Endothelial cell of umbilical vein (primary cell): Measurements from ENCODE around the gene STAU1. TPM values are rescaled to one million over a fixed set of nuclear protein-coding genes. Genes with fewer than 3 reads are reported as not detected.

Experiments used
- BruUV-seq: library from RNA; stranded (reverse); fragments of 400-500 nt; replicated peaks from 2 replicates; lab custom pipeline; 2021; lab: Mats Ljungman, UMichigan
- CTCF ChIA-PET: fragments of 300-600, 350-600 bp; sonication (Branson Sonifier 250); formaldehyde crosslinking; loops from one replicate; lab custom pipeline; 2021; ENCODE audit warnings: antibody characterized with exemption, inconsistent platforms; lab: Charles Lee
- POLR2A ChIA-PET: fragments of 300-600, 350-600 bp; sonication (Branson Sonifier 250); formaldehyde crosslinking; loops from one replicate; lab custom pipeline; 2021; ENCODE audit warnings: antibody characterized with exemption, inconsistent platforms; lab: Charles Lee
- DNase-seq: peaks from one replicate; pipeline ENCODE4 v3.0.0-alpha.2; 2011; ENCODE audit warnings: low read depth, low spot score
- FAIRE-seq: peaks from 2 replicates; lab custom pipeline; 2011; peaks lifted over from hg19 to GRCh38; lab: Jason Lieb, UNC
- H2AFZ ChIP-seq: 2 replicates; pipeline ENCODE4 v1.6.0; 2012; ENCODE audit warnings: low read depth, low read length, control low read depth, inconsistent platforms
- H3K27ac ChIP-seq: 2 replicates; pipeline ENCODE4 v1.5.1; 2011; ENCODE audit warnings: low read depth, mild to moderate bottlenecking, control low read depth, low read length, moderate library complexity; ENCODE audit not compliant: insufficient read depth
- H3K27me3 ChIP-seq, 2 experiments: 2 replicates each; pipeline versions ENCODE4 v1.6.0 to v1.6.1; 2011; ENCODE audit warnings: low read length in 2 of 2, mixed read lengths in 1 of 2; ENCODE audit not compliant: control insufficient read depth in 2 of 2, insufficient read depth in 2 of 2
- H3K36me3 ChIP-seq, 2 experiments: 2 replicates in 1 of 2; 3 replicates in 1 of 2; pipeline ENCODE4 v1.5.1; 2011; ENCODE audit warnings: low read length in 2 of 2, mild to moderate bottlenecking in 1 of 2, moderate library complexity in 1 of 2; ENCODE audit not compliant: control insufficient read depth in 2 of 2, insufficient read depth in 2 of 2; ENCODE audit errors: extremely low read depth in 1 of 2
- H3K4me1 ChIP-seq: 3 replicates; pipeline ENCODE4 v1.5.1; 2011; ENCODE audit warnings: mild to moderate bottlenecking, low read length; ENCODE audit not compliant: control insufficient read depth, insufficient read depth; ENCODE audit errors: extremely low read depth
- H3K4me2 ChIP-seq: 2 replicates; pipeline ENCODE4 v1.6.1; 2011; ENCODE audit warnings: low read length, control low read depth, mixed read lengths; ENCODE audit not compliant: insufficient read depth
- H3K4me3 ChIP-seq, 3 experiments: fragments of 200-600 bp in 1 of 3; sonication (generic), shearing (Covaris generic) in 1 of 3; replicated peaks in 1 of 3; 2 replicates each; pipeline ENCODE4 v1.5.1; 2011 to 2016; ENCODE audit warnings: control low read depth in 3 of 3, low read length in 3 of 3, mild to moderate bottlenecking in 2 of 3, inconsistent platforms in 1 of 3, low read depth in 1 of 3, moderate library complexity in 1 of 3; ENCODE audit not compliant: insufficient read depth in 1 of 3
- H3K79me2 ChIP-seq: 2 replicates; pipeline ENCODE4 v1.6.0; 2012; ENCODE audit warnings: low read length, inconsistent platforms; ENCODE audit not compliant: control insufficient read depth, insufficient read depth
- H3K9ac ChIP-seq: replicated peaks from 2 replicates; pipeline ENCODE3; 2011; ENCODE audit warnings: low read length, control low read depth; ENCODE audit not compliant: insufficient read depth; ENCODE audit errors: extremely low read depth
- H3K9me1 ChIP-seq: replicated peaks from 3 replicates; pipeline ENCODE4 v1.6.0; 2011; ENCODE audit warnings: mild to moderate bottlenecking, low read length; ENCODE audit not compliant: control insufficient read depth, insufficient read depth; ENCODE audit errors: extremely low read depth
- H3K9me3 ChIP-seq: replicated peaks from 2 replicates; pipeline ENCODE4 v1.5.1; 2012; ENCODE audit warnings: low read length, inconsistent platforms; ENCODE audit not compliant: control insufficient read depth, insufficient read depth
- H4K20me1 ChIP-seq: replicated peaks from 2 replicates; pipeline ENCODE3; 2011; ENCODE audit warnings: mild to moderate bottlenecking, low read length; ENCODE audit not compliant: control insufficient read depth, insufficient read depth; ENCODE audit errors: extremely low read depth
- EZH2 ChIP-seq: IDR thresholded peaks from 2 replicates; pipeline ENCODE4 v1.6.1; 2012; ENCODE audit warnings: borderline replicate concordance, low read depth, mild to moderate bottlenecking, moderate library complexity, low read length, inconsistent platforms; ENCODE audit not compliant: severe bottlenecking
- FOS ChIP-seq: IDR thresholded peaks from 2 replicates; pipeline ENCODE4 v1.6.1; 2011; ENCODE audit warnings: mild to moderate bottlenecking, low read length, moderate library complexity, borderline replicate concordance; ENCODE audit not compliant: insufficient read depth
- GATA2 ChIP-seq: IDR thresholded peaks from 2 replicates; pipeline ENCODE4 v1.7.0; 2011; ENCODE audit warnings: low read depth, mild to moderate bottlenecking, moderate library complexity, mixed read lengths, low read length; ENCODE audit not compliant: insufficient read length, insufficient read depth
- JUN ChIP-seq: IDR thresholded peaks from 2 replicates; pipeline ENCODE4 v1.6.1; 2011; ENCODE audit warnings: borderline replicate concordance, low read depth; ENCODE audit not compliant: insufficient read length, insufficient read depth
- MYC ChIP-seq: IDR thresholded peaks from one replicate; pipeline ENCODE4 v1.6.1; 2011; ENCODE audit warnings: mild to moderate bottlenecking, low read depth, low read length
- POLR2A ChIP-seq: IDR thresholded peaks from 2 replicates; pipeline ENCODE4 v1.6.1; 2012; ENCODE audit warnings: low read depth, mild to moderate bottlenecking, control low read depth, low read length
- POLR2AphosphoS5 ChIP-seq: IDR thresholded peaks from 2 replicates; pipeline ENCODE4 v1.6.1; 2012; ENCODE audit warnings: low read depth, mild to moderate bottlenecking, control low read depth, low read length, moderate library complexity; ENCODE audit not compliant: insufficient read depth
- dilution Hi-C: fragments of 300-500 bp; cut with MboI; formaldehyde crosslinking; loops from one replicate; pipeline ENCODE4 v1.15.0; 2019; ENCODE audit warnings: low sequenced_read_pairs; ENCODE audit not compliant: extremely low pct_ligation_motif_present
- intact Hi-C: fragments of 100-400 bp; cut with micrococcal nuclease; formaldehyde crosslinking; loops from one replicate; pipeline ENCODE4 v1.10.0; 2022
- polyA plus RNA-seq, 4 experiments: library from polyadenylated mRNA; depleted of rRNA in 3 of 4; stranded (reverse) in 3 of 4; unstranded in 1 of 4; fragments of >200 nt; gene quantifications; 2 replicates each; pipeline versions ENCODE4 v1.2.1 to v1.2.3, GENCODE V29; 2011 to 2012; ENCODE audit warnings: missing spikeins in 1 of 4
- total RNA-seq: library from RNA; stranded (reverse); gene quantifications from 2 replicates; pipeline ENCODE4 v1.2.3, GENCODE V29; 2021
- TF ChIP-seq, protein P1 (sequence below): IDR thresholded peaks from 2 replicates; pipeline ENCODE4 v1.6.1; 2011; ENCODE audit not compliant: insufficient read depth, insufficient read length
- TF ChIP-seq, protein P2 (sequence below), 2 donors: IDR thresholded peaks; 1 replicate in 1 of 2; 2 replicates in 1 of 2; pipeline ENCODE4 v1.5.1; 2011; ENCODE audit warnings: low read length in 2 of 2, mild to moderate bottlenecking in 2 of 2, moderate library complexity in 2 of 2, control low read depth in 1 of 2, inconsistent platforms in 1 of 2, low read depth in 1 of 2; ENCODE audit not compliant: insufficient read depth in 1 of 2; ENCODE audit errors: extremely low read depth in 1 of 2

Gene STAU1
- total and polyA plus RNA-seq, 2 donors (not counting 3 experiments of a cell fraction or from before 2014, with no cell fraction given): 53.1 to 98.1 TPM

GRCh38 chr20:49156481-49156880 lies 31.7 kb downstream of the STAU1 start:
- POLR2A ChIA-PET: interaction anchor here (0.7 kb wide), 2 partner anchors 23 to 111 kb away, joined by 3 to 5 read pairs; no protein-coding TSS in a partner anchor
- TF ChIP-seq MYC: no peak
- no peak for TF ChIP-seq JUN
- TF ChIP-seq, protein P1, sequence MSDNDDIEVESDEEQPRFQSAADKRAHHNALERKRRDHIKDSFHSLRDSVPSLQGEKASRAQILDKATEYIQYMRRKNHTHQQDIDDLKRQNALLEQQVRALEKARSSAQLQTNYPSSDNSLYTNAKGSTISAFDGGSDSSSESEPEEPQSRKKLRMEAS: no peak
- no peak for TF ChIP-seq POLR2A
- no peak for TF ChIP-seq POLR2AphosphoS5
- no peak for TF ChIP-seq FOS
- TF ChIP-seq GATA2: no peak
- TF ChIP-seq, protein P2, sequence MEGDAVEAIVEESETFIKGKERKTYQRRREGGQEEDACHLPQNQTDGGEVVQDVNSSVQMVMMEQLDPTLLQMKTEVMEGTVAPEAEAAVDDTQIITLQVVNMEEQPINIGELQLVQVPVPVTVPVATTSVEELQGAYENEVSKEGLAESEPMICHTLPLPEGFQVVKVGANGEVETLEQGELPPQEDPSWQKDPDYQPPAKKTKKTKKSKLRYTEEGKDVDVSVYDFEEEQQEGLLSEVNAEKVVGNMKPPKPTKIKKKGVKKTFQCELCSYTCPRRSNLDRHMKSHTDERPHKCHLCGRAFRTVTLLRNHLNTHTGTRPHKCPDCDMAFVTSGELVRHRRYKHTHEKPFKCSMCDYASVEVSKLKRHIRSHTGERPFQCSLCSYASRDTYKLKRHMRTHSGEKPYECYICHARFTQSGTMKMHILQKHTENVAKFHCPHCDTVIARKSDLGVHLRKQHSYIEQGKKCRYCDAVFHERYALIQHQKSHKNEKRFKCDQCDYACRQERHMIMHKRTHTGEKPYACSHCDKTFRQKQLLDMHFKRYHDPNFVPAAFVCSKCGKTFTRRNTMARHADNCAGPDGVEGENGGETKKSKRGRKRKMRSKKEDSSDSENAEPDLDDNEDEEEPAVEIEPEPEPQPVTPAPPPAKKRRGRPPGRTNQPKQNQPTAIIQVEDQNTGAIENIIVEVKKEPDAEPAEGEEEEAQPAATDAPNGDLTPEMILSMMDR (IDR thresholded peaks at IDR 0.05; ENCODE audit: extremely low read depth in 1 of 2, insufficient read depth in 1 of 2, low read depth in 1 of 2, low read length in 2 of 2): no peak
- TF ChIP-seq EZH2: no peak
- DNase-seq (no peak), FAIRE-seq (no peak)
- BruUV-seq: no TSS peak
- Histone ChIP-seq H3K9me3 (no peaks in the 10 kb centered on the region), H3K9ac (no peak overlapping the region), H3K27me3 (no peaks in the 10 kb centered on the region), H4K20me1 (peaks cover 2% of the 10 kb centered on the region), H2AFZ (no peak overlapping the region), H3K4me3 (no peak overlapping the region), H3K79me2 (peaks cover 40% of the 10 kb centered on the region), H3K27ac (no peak overlapping the region), H3K4me1 (no peaks in the 10 kb centered on the region), H3K9me1 (no peaks in the 10 kb centered on the region), H3K36me3 (peaks cover 2 to 4% of the 10 kb centered on the region in 2 experiments), H3K4me2 (no peak overlapping the region)
- intact Hi-C loops (no loop called here), dilution Hi-C loops (no loop called here)
- CTCF ChIA-PET: interaction anchor here (0.6 to 1.4 kb wide), 2 partner anchors 20 to 23 kb away, joined by 3 to 4 read pairs; no protein-coding TSS in a partner anchor
